HUES6 (cell line): ENCODE results near the gene C2orf49.

ENCODE experiments used
- H3K27ac ChIP-seq: 2 replicates; pipeline ENCODE4 v1.7.0; 2013; ENCODE audit warnings: low read depth, mild to moderate bottlenecking, low read length, inconsistent platforms
- H3K27me3 ChIP-seq: 2 replicates; pipeline ENCODE4 v1.6.1; 2013; ENCODE audit warnings: low read length; ENCODE audit not compliant: control insufficient read depth, insufficient read depth
- H3K36me3 ChIP-seq: 2 replicates; pipeline ENCODE4 v1.6.1; 2013; ENCODE audit warnings: low read length; ENCODE audit not compliant: control insufficient read depth, insufficient read depth
- H3K4me1 ChIP-seq: 2 replicates; pipeline ENCODE4 v1.6.1; 2013; ENCODE audit warnings: low read length; ENCODE audit not compliant: control insufficient read depth, insufficient read depth
- H3K4me3 ChIP-seq: 2 replicates; pipeline ENCODE4 v1.5.1; 2013; ENCODE audit warnings: low read depth, low read length
- H3K9ac ChIP-seq: one replicate; pipeline ENCODE4 v1.6.1; 2013; ENCODE audit warnings: mild to moderate bottlenecking, low read length
- H3K9me3 ChIP-seq: 2 replicates; pipeline ENCODE4 v1.6.1; 2013; ENCODE audit warnings: low read depth, low read length; ENCODE audit not compliant: control insufficient read depth, insufficient read depth

C2orf49 gene

GRCh38 chr2:105337122-105338019, at the start of gene C2orf49:
C2orf49 (plus strand) TSS chr2:105337540; CDS start chr2:105337588, 48 bp downstream.
- Histone ChIP-seq H3K27me3 (no peaks in the 10 kb centered on the region), H3K9me3 (no peaks in the 10 kb centered on the region), H3K27ac (peak within 1 kb of the TSS; percentile 99), H3K9ac (peak within 1 kb of the TSS; percentile 97), H3K4me3 (peak within 1 kb of the TSS; percentile 87), H3K4me1 (no peaks in the 10 kb centered on the region), H3K36me3 (peaks cover 37% of the 10 kb centered on the region)

GRCh38 chr2:105287692-105288091, 49.6 kb upstream of the C2orf49 start:
- peaks cover 26% of the 10 kb centered on the region for H3K36me3 ChIP-seq
- H3K27me3 ChIP-seq = no peaks in the 10 kb centered on the region
- H3K27ac ChIP-seq = no peak overlapping the region
- H3K9me3 ChIP-seq = no peaks in the 10 kb centered on the region
- H3K4me1 ChIP-seq = no peaks in the 10 kb centered on the region
- no peak overlapping the region for H3K4me3 ChIP-seq
- no peak overlapping the region for H3K9ac ChIP-seq

GRCh38 chr2:105288133-105288532, 49.2 kb upstream of the C2orf49 start:
- Histone ChIP-seq H3K36me3 (peaks cover 26% of the 10 kb centered on the region), H3K4me3 (no peak overlapping the region), H3K4me1 (no peaks in the 10 kb centered on the region), H3K9ac (no peak overlapping the region), H3K9me3 (no peaks in the 10 kb centered on the region), H3K27ac (no peak overlapping the region), H3K27me3 (no peaks in the 10 kb centered on the region)

DNA sequence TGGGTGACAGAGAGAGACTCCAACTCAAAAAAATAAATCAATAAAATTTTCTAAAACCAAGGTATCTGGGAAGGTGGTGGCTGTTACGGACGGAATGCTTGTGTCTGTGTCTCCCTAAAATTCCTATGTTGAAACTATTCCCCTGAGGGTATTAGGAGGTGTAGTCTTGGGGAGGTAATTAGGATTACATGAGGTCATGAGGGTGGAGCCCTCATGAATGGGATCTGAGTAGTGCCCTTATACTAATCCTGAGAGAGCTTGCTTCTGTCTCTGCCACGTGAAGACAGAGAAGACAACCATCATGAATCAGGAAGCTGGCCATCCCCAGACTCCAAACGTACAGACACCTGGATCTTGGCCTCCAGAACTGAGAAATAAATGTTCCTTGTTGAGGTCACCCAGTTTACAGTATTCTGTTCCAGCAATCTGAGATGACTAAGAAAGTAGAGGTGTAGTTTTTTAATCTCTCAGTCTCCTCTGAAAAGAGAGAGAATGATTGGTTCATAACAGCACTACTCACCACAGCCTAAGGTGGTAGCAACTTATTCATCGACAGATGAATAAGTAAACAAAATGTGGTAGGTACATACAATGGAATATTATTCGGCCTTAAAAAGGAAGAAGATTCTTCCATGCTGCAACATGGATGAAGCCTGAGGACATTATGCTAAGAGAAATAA, 46.2 kb upstream of the C2orf49 start:
- Histone ChIP-seq H3K4me1 (peaks cover 3% of the 10 kb centered on the region; the same call in 1 of the 2 replicates), H3K9me3 (no peaks in the 10 kb centered on the region), H3K27ac (no peak overlapping the region), H3K27me3 (no peaks in the 10 kb centered on the region), H3K4me3 (no peak overlapping the region), H3K9ac (no peak overlapping the region), H3K36me3 (peaks cover 22% of the 10 kb centered on the region)

GRCh38 chr2:105291981-105292380, 45.4 kb upstream of the C2orf49 start:
- Histone ChIP-seq H3K9me3 (no peaks in the 10 kb centered on the region), H3K36me3 (peaks cover 26% of the 10 kb centered on the region), H3K4me1 (peaks cover 3% of the 10 kb centered on the region; the same call in 1 of the 2 replicates), H3K9ac (no peak overlapping the region), H3K4me3 (no peak overlapping the region), H3K27me3 (no peaks in the 10 kb centered on the region), H3K27ac (no peak overlapping the region)

GRCh38 chr2:105294046-105294445, 43.3 kb upstream of the C2orf49 start:
- Histone ChIP-seq H3K27me3 (no peaks in the 10 kb centered on the region), H3K27ac (no peak overlapping the region), H3K4me3 (no peak overlapping the region), H3K9me3 (no peaks in the 10 kb centered on the region), H3K36me3 (peaks cover 40% of the 10 kb centered on the region), H3K9ac (no peak overlapping the region), H3K4me1 (peaks cover 3% of the 10 kb centered on the region; the same call in 1 of the 2 replicates)

GRCh38 chr2:105294844-105295481, 42.4 kb upstream of the C2orf49 start:
- no peak overlapping the region for H3K9ac ChIP-seq
- no peak overlapping the region for H3K4me3 ChIP-seq
- no peaks in the 10 kb centered on the region for H3K27me3 ChIP-seq
- no peak overlapping the region for H3K27ac ChIP-seq
- peaks cover 3% of the 10 kb centered on the region; the same call in 1 of the 2 replicates for H3K4me1 ChIP-seq
- no peaks in the 10 kb centered on the region for H3K9me3 ChIP-seq
- H3K36me3 ChIP-seq = peaks cover 40% of the 10 kb centered on the region

GRCh38 chr2:105296017-105296611, 41.2 kb upstream of the C2orf49 start:
- Histone ChIP-seq H3K27me3 (no peaks in the 10 kb centered on the region), H3K9me3 (no peaks in the 10 kb centered on the region), H3K9ac (no peak overlapping the region), H3K36me3 (peaks cover 36% of the 10 kb centered on the region), H3K27ac (no peak overlapping the region), H3K4me3 (no peak overlapping the region), H3K4me1 (peaks cover 3% of the 10 kb centered on the region; the same call in 1 of the 2 replicates)

DNA sequence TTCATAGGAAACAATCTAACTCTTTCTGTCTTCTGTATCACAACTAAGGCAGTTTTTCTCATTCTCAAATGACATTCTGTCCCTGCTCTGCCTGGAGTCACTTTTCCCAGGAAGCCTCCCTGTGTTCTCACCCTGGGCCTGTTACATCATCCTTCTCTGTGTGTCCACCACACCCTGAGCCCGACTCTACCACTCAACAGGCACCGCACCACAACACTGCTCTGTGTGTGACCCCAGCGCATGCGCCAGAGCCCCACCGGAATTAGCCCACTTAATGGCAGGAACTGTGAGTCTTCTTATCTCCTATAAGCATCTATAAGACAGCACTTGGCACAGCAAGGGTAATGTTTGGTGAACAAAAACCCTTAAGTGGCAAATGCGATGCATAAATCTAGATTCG, 40.1 kb upstream of the C2orf49 start:
- Histone ChIP-seq H3K4me3 (no peak overlapping the region), H3K27ac (no peak overlapping the region), H3K4me1 (peaks cover 3% of the 10 kb centered on the region; the same call in 1 of the 2 replicates), H3K36me3 (peaks cover 34% of the 10 kb centered on the region), H3K9me3 (no peaks in the 10 kb centered on the region), H3K9ac (no peak overlapping the region), H3K27me3 (no peaks in the 10 kb centered on the region)

DNA sequence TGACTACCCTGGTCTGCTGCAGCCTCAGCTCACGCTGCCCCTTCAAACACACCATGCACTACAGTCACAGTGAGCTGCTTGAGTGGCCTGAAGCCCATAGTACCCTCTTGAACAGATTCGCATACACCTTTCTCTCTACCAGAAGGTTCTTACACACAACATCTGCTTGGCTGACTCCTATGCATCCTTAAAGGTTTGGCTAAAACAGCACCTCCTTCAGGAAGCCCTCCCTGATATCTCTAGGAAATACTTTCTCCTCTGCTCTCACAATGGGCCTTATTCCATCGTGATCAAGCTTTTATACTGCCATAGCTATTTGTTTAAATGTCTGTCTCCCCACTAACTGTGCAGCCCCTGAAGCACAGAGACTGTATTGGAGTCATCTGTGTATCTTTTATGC, 39.3 kb upstream of the C2orf49 start:
- Histone ChIP-seq H3K9me3 (no peaks in the 10 kb centered on the region), H3K4me3 (no peak overlapping the region), H3K27me3 (no peaks in the 10 kb centered on the region), H3K27ac (no peak overlapping the region), H3K36me3 (peaks cover 34% of the 10 kb centered on the region), H3K9ac (no peak overlapping the region), H3K4me1 (peaks cover 3% of the 10 kb centered on the region; the same call in 1 of the 2 replicates)
